RPMI7951 (cell line): Measurements from ENCODE around the gene FKBP14. TPM values are rescaled to one million over a fixed set of nuclear protein-coding genes. Genes with fewer than 3 reads are reported as not detected.

Experiments used
- DNase-seq: peaks from one replicate; pipeline ENCODE4 v3.0.0-alpha.2; 2012; ENCODE audit warnings: low read depth
- total RNA-seq: library from RNA; depleted of rRNA; stranded (reverse); fragments of >200 nt; shearing (Covaris generic); gene quantifications from 2 replicates; pipeline ENCODE4 v1.2.3, GENCODE V29; 2014; rRNA removed

FKBP14 gene
- 31.1 and 38.8 TPM in 2 replicates for total RNA-seq

GRCh38 chr7:30026229-30027064 lies at the start of gene FKBP14:
FKBP14 (minus strand) TSS chr7:30026702; CDS start chr7:30026508, 194 bp downstream.
- DNase-seq, result peak; percentile 100

- DNase-seq, result peak; percentile 49
Measured at GRCh38 chr7:30074422-30075030, 48.0 kb upstream of the FKBP14 start.

GRCh38 chr7:30072735-30073134 lies 46.2 kb upstream of the FKBP14 start:
- DNase-seq, result no peak

- DNase-seq, result no peak
Measured at GRCh38 chr7:30070052-30070451, 43.5 kb upstream of the FKBP14 start.

- no peak for DNase-seq
Measured at GRCh38 chr7:30069096-30069867, 42.8 kb upstream of the FKBP14 start.

- DNase-seq, result peak; percentile 33
Measured at GRCh38 chr7:30068117-30068516, 41.6 kb upstream of the FKBP14 start.

- DNase-seq, result no peak
Measured at GRCh38 chr7:30066687-30067086, 40.2 kb upstream of the FKBP14 start.

- no peak for DNase-seq
Measured at GRCh38 chr7:30065746-30066145, 39.2 kb upstream of the FKBP14 start.

GRCh38 chr7:30062587-30062986 lies 36.1 kb upstream of the FKBP14 start:
- DNase-seq, result peak; percentile 54

- peak; percentile 28 for DNase-seq
Measured at GRCh38 chr7:30061786-30062185, 35.3 kb upstream of the FKBP14 start.

- no peak for DNase-seq
Measured at GRCh38 chr7:30057741-30058140, 31.2 kb upstream of the FKBP14 start.

GRCh38 chr7:30053068-30053467 lies 26.6 kb upstream of the FKBP14 start:
- DNase-seq, result no peak

- DNase-seq, result no peak
Measured at GRCh38 chr7:30049173-30049572, 22.7 kb upstream of the FKBP14 start.

GRCh38 chr7:30048582-30048981 lies 22.1 kb upstream of the FKBP14 start:
- no peak for DNase-seq

- no peak for DNase-seq
Measured at GRCh38 chr7:30047124-30047523, 20.6 kb upstream of the FKBP14 start.

GRCh38 chr7:30046127-30046770 lies 19.7 kb upstream of the FKBP14 start:
- no peak for DNase-seq

GRCh38 chr7:30041526-30042269 lies 15.2 kb upstream of the FKBP14 start:
- no peak for DNase-seq

GRCh38 chr7:30040938-30041337 lies 14.4 kb upstream of the FKBP14 start:
- DNase-seq, result no peak

GRCh38 chr7:30038196-30038980 lies 11.9 kb upstream of the FKBP14 start:
- no peak for DNase-seq

- no peak for DNase-seq
Measured at GRCh38 chr7:30036220-30036619, 9.7 kb upstream of the FKBP14 start.
